ENCODE data around the gene MYO1B.

The MYO1B gene

DNA sequence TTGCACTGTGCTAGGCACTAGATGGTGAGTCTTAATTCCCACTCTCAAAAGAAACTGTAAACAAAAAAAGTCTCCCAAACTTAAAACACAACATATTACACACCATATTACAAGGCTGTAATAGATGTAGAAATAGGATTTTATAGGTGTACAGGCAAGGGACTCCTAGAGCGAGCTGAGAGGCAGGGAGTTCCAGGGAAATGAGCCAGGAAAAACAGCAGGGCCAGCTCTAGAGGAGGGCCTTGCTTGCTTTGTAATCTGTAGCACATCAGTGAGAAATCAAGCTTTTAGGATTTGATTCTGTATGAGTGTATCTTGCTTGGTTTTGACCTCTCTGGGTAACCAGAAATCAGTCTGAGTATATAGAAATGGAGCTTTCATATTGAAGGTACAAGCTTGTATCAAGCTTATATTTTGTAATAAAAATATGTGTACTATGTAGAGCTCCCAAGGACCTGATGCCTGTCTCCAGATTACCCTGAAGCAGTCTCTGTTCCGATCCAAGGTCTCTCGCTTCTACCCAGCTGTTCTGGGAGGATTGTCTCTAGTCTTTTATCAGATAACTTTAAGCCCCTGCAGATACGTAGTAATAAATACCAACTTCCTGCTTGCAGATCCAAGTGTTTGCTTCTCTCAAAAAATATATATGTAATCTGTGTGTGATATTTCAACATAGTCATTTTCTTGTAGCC lies 73.0 kb downstream of the MYO1B start:
- H3K4me3 ChIP-seq (ENCODE audit: low read depth, low read length) = no peak overlapping the region
- TF ChIP-seq, protein P1, sequence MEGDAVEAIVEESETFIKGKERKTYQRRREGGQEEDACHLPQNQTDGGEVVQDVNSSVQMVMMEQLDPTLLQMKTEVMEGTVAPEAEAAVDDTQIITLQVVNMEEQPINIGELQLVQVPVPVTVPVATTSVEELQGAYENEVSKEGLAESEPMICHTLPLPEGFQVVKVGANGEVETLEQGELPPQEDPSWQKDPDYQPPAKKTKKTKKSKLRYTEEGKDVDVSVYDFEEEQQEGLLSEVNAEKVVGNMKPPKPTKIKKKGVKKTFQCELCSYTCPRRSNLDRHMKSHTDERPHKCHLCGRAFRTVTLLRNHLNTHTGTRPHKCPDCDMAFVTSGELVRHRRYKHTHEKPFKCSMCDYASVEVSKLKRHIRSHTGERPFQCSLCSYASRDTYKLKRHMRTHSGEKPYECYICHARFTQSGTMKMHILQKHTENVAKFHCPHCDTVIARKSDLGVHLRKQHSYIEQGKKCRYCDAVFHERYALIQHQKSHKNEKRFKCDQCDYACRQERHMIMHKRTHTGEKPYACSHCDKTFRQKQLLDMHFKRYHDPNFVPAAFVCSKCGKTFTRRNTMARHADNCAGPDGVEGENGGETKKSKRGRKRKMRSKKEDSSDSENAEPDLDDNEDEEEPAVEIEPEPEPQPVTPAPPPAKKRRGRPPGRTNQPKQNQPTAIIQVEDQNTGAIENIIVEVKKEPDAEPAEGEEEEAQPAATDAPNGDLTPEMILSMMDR (IDR thresholded peaks at IDR 0.05; ENCODE audit: borderline replicate concordance, insufficient read depth, low read depth, low read length) = no peak

DNA sequence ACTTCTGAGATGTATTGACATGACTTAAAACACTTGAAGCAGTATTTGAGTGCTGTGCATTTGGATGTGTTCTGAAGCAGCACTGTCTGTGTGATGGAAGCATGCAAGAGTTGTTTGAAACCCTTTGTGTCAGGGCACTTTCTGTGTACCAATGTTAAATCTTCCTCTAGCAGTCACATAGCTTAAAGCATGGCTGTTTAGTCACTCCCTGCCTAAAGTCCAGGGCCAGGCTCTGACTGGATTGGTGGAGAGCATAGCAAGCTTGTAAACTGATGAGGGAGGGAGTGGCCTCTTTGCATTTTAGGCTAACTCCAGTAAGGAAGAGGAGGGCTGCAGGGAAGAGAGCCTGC lies 73.5 kb downstream of the MYO1B start:
- TF ChIP-seq, protein P1 (IDR thresholded peaks at IDR 0.05; ENCODE audit: borderline replicate concordance, insufficient read depth, low read depth, low read length) = no peak
- H3K4me3 ChIP-seq (ENCODE audit: low read depth, low read length) = no peak overlapping the region

GRCh38 chr2:191319186-191319585 lies 74.0 kb downstream of the MYO1B start:
- no peak overlapping the region for H3K4me3 ChIP-seq (ENCODE audit: low read depth, low read length)
- TF ChIP-seq, protein P1 (IDR thresholded peaks at IDR 0.05; ENCODE audit: borderline replicate concordance, insufficient read depth, low read depth, low read length) = no peak

DNA sequence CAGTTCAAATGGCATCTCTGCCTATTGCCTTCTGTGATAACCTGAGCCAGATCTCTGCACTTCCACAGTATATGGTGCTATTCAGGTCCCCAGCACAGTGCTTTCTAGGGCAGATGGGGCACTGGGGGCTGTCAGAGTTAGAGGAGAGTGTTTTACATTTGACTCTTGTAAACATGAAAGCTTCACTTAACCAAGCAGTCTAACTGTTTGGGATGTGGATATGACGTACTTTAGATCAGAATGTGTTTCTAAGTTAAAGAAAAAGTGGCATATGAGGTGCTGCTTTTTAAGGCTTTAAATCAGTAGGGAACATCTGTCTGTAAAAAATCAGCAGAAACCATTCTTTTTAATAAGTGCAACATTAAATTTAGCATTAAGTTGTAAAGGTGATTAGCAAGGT lies 75.7 kb downstream of the MYO1B start:
- TF ChIP-seq, protein P1 (IDR thresholded peaks at IDR 0.05; ENCODE audit: borderline replicate concordance, insufficient read depth, low read depth, low read length) = no peak
- H3K4me3 ChIP-seq (ENCODE audit: low read depth, low read length) = no peak overlapping the region

DNA sequence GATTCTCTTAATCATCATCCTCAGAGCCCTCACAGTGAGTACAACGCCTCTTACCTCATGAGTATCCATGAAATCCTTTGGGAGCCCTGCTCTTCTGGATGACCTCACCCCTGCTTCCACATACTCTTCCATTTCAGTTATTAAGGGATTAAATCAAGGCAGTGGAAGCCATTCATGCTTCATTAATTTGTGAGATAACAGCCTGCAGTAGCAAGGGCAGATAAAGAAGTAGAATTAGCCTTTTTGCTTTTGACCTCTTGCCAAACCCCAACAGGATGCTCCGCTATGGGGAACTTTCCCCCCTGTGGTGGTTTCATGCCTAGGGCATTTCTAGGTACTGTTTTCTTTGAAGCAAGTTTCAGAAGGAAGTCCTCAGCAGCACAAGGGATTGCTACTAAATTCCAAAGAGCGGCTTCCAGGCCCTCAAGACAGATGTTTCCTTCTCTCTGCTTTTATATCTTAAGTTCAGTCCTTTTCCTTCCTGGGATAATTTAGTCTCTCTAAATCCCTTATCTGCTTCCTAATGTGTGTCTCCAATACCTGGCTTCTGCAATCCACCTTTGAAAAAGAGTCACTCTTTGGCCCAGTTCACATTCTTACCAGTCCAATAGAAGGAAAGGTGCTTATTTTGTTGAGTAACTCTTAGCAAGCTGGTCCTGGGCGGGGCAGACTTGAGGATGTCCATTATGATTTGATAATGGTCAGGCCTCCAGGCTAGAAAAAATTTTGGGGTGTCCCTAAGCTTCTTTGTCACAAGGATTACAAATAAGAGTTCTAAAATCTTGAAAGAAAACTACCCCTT lies 76.9 kb downstream of the MYO1B start:
- no peak overlapping the region for H3K4me3 ChIP-seq (ENCODE audit: low read depth, low read length)
- TF ChIP-seq, protein P1 (IDR thresholded peaks at IDR 0.05; ENCODE audit: borderline replicate concordance, insufficient read depth, low read depth, low read length) = no peak

GRCh38 chr2:191322828-191323506 lies 77.8 kb downstream of the MYO1B start:
- TF ChIP-seq, protein P1 (IDR thresholded peaks at IDR 0.05; ENCODE audit: borderline replicate concordance, insufficient read depth, low read depth, low read length) = no peak
- H3K4me3 ChIP-seq (ENCODE audit: low read depth, low read length) = no peak overlapping the region
